Measurements from ENCODE around the gene CRLF2. TPM values are rescaled to one million over a fixed set of nuclear protein-coding genes. Genes with fewer than 3 reads are reported as not detected.
"Not testable (repeated sequence)": the region's sequence is repeated elsewhere in the genome, so short reads cannot be mapped to it uniquely, and the experiment has no call there.

The CRLF2 gene
- total and polyA plus RNA-seq, 4 donors: 0.19 to 1.4 (median 0.42) TPM

- Histone ChIP-seq H3K36me3 (ENCODE audit: control insufficient read depth in 4 of 4, insufficient read depth in 4 of 4, low read length in 4 of 4) (no peaks in the 10 kb centered on the region), H3K27ac (ENCODE audit: low read depth in 1 of 2, low read length in 1 of 2) (no peak overlapping the region), H3K9ac (ENCODE audit: insufficient read depth in 1 of 2, low read length in 2 of 2) (no peak overlapping the region), H3K27me3 (ENCODE audit: control insufficient read depth in 3 of 3, insufficient read depth in 3 of 3, low read length in 2 of 3) (no peaks in the 10 kb centered on the region), H3K4me1 (ENCODE audit: control insufficient read depth in 5 of 5, insufficient read depth in 5 of 5, low read length in 5 of 5) (no peaks in the 10 kb centered on the region), H3K9me3 (ENCODE audit: control insufficient read depth in 4 of 4, insufficient read depth in 3 of 4, low read length in 3 of 4) (no peaks in the 10 kb centered on the region), H3K4me3 (no peak overlapping the region)
- WGBS, 2 donors: 77 to 85% methylated on average over 10 of the region's 10 CpGs
- TF ChIP-seq CTCF (IDR thresholded peaks at IDR 0.05; ENCODE audit: control extremely low read depth, extremely low read depth): no peak
- ATAC-seq (ENCODE audit: insufficient read depth, low FRiP score) (no peak), DNase-seq (no peak)
Measured at GRCh38 chrX:1162119-1162916, 50.1 kb downstream of the CRLF2 start.

GRCh38 chrX:1159548-1159947 lies 52.9 kb downstream of the CRLF2 start:
- H3K9ac ChIP-seq (ENCODE audit: insufficient read depth in 1 of 2, low read length in 2 of 2): no peak overlapping the region
- ATAC-seq (ENCODE audit: insufficient read depth, low FRiP score): no peak
- no peak for TF ChIP-seq CTCF (IDR thresholded peaks at IDR 0.05; ENCODE audit: control extremely low read depth, extremely low read depth)
- H3K4me1 ChIP-seq (ENCODE audit: control insufficient read depth in 5 of 5, insufficient read depth in 5 of 5, low read length in 5 of 5): no peaks in the 10 kb centered on the region
- no peak overlapping the region for H3K4me3 ChIP-seq
- H3K27ac ChIP-seq (ENCODE audit: low read depth in 1 of 2, low read length in 1 of 2): no peak overlapping the region
- no peaks in the 10 kb centered on the region for H3K36me3 ChIP-seq (ENCODE audit: control insufficient read depth in 4 of 4, insufficient read depth in 4 of 4, low read length in 4 of 4)
- no peaks in the 10 kb centered on the region for H3K27me3 ChIP-seq (ENCODE audit: control insufficient read depth in 3 of 3, insufficient read depth in 3 of 3, low read length in 2 of 3)
- DNase-seq: no peak
- H3K9me3 ChIP-seq (ENCODE audit: control insufficient read depth in 4 of 4, insufficient read depth in 3 of 4, low read length in 3 of 4): no peaks in the 10 kb centered on the region

- not testable (repeated sequence) for H3K4me3 ChIP-seq; DNase-seq; H3K27ac ChIP-seq (ENCODE audit: low read depth in 1 of 2, low read length in 1 of 2); H3K4me1 ChIP-seq (ENCODE audit: control insufficient read depth in 5 of 5, insufficient read depth in 5 of 5, low read length in 5 of 5); H3K9ac ChIP-seq (ENCODE audit: insufficient read depth in 1 of 2, low read length in 2 of 2); H3K9me3 ChIP-seq (ENCODE audit: control insufficient read depth in 4 of 4, insufficient read depth in 3 of 4, low read length in 3 of 4); H3K36me3 ChIP-seq (ENCODE audit: control insufficient read depth in 4 of 4, insufficient read depth in 4 of 4, low read length in 4 of 4); H3K27me3 ChIP-seq (ENCODE audit: control insufficient read depth in 3 of 3, insufficient read depth in 3 of 3, low read length in 2 of 3); ATAC-seq (ENCODE audit: insufficient read depth, low FRiP score)
- 87 to 93% methylated on average over 24 of the region's 24 CpGs for WGBS, 2 donors
Measured at GRCh38 chrX:1156681-1157455, 55.6 kb downstream of the CRLF2 start.

GRCh38 chrX:1153940-1154339 lies 58.5 kb downstream of the CRLF2 start:
- H3K9me3 ChIP-seq (ENCODE audit: control insufficient read depth in 4 of 4, insufficient read depth in 3 of 4, low read length in 3 of 4): no peaks in the 10 kb centered on the region
- 48 to 49% methylated on average over 9 of the region's 9 CpGs for WGBS, 2 donors
- H3K9ac ChIP-seq (ENCODE audit: insufficient read depth in 1 of 2, low read length in 2 of 2): no peak overlapping the region
- no peak overlapping the region for H3K4me3 ChIP-seq
- no peak overlapping the region for H3K27ac ChIP-seq (ENCODE audit: low read depth in 1 of 2, low read length in 1 of 2)
- no peaks in the 10 kb centered on the region for H3K4me1 ChIP-seq (ENCODE audit: control insufficient read depth in 5 of 5, insufficient read depth in 5 of 5, low read length in 5 of 5)
- no peaks in the 10 kb centered on the region for H3K27me3 ChIP-seq (ENCODE audit: control insufficient read depth in 3 of 3, insufficient read depth in 3 of 3, low read length in 2 of 3)
- no peaks in the 10 kb centered on the region for H3K36me3 ChIP-seq (ENCODE audit: control insufficient read depth in 4 of 4, insufficient read depth in 4 of 4, low read length in 4 of 4)
- ATAC-seq (ENCODE audit: insufficient read depth, low FRiP score) (no peak), DNase-seq (no peak)
- no peak for TF ChIP-seq CTCF (IDR thresholded peaks at IDR 0.05; ENCODE audit: control extremely low read depth, extremely low read depth)

All from lung (tissue), 12 donors.